Measurements from ENCODE around the gene CARD11.

The CARD11 gene

DNA sequence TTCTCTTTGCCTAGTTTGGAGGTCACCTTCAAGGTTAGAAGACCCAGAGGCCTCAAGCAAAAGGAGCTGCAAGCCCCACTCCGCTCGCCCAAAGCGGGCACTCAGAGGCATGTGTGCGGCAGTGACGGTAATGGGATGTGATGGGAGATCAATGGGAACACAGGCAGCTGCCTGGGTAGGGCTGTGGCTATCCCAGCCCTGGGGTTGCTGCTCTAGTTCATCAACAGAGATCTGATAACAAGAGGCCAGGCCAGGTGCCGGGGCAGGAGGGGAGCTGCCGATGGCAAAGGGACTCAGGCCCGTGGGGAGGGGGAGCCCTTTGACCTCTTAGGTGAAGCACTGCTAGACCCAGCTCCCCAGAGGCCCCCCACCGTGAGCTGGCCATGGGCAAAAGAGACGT is 147.5 kb downstream of the CARD11 start:
- TF ChIP-seq, protein P1, sequence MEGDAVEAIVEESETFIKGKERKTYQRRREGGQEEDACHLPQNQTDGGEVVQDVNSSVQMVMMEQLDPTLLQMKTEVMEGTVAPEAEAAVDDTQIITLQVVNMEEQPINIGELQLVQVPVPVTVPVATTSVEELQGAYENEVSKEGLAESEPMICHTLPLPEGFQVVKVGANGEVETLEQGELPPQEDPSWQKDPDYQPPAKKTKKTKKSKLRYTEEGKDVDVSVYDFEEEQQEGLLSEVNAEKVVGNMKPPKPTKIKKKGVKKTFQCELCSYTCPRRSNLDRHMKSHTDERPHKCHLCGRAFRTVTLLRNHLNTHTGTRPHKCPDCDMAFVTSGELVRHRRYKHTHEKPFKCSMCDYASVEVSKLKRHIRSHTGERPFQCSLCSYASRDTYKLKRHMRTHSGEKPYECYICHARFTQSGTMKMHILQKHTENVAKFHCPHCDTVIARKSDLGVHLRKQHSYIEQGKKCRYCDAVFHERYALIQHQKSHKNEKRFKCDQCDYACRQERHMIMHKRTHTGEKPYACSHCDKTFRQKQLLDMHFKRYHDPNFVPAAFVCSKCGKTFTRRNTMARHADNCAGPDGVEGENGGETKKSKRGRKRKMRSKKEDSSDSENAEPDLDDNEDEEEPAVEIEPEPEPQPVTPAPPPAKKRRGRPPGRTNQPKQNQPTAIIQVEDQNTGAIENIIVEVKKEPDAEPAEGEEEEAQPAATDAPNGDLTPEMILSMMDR (IDR thresholded peaks at IDR 0.05) = no peak

DNA sequence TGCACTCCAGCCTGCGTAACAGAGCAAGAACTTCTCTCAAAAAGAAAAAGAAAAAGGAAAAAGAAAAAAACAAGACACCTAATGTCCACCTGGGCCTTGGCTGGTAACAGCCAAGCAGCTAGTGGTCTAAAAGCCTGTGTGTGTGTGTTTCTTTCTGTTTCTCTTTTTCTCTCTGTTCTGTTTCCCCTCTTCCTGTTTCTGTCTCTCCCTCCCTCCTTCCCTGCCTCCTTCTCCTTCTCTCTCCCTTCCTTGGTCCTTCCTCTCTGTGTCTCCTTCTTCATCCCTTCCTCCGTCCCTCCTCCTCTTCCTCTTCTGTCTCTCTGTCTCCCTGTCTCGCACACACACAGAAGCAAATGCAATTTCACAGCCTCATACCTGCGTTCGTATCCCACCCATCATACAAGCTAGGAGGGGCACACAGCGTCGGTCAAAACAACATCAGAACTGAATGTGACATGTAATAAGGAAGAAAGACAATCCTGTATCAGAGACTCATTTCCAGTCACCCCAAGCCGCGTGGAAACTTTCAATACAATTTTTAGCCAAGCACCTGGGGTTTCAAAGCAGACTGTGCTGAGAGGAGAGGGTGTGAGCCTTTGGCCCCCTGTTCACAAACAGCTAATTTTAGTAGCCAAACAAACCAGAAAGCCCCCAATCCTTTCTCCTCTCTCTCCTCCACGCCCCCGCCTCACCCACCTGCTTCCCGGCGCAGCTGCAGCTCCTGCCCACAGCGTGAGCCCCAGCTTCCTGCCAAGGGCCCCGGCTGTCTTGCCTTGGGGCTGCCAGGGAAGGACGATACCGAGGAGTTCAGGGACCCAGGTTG is 149.3 kb downstream of the CARD11 start:
- TF ChIP-seq, protein P1 (IDR thresholded peaks at IDR 0.05) = no peak

DNA sequence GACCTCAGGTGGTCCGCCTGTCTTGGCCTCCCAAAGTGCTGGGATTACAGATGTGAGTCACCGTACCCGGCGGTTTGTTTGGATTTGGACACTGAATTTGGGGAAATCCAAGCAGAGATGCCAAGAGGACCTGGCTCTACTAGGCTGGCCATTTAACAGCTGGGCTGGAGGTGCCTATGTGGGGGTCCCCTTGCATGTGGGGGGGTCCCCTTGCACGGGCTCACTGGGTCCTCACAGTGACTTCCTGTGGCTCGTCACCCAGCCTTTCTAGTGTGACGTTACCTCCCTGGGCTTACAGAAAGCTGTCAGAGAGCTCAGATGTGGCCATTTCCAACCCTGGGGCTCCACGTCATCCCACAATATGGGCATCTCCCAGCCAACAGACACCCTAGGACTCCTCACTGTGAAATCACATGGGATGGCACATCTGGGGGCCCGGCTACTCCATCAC is 150.2 kb downstream of the CARD11 start:
- TF ChIP-seq, protein P1 (IDR thresholded peaks at IDR 0.05) = no peak

DNA sequence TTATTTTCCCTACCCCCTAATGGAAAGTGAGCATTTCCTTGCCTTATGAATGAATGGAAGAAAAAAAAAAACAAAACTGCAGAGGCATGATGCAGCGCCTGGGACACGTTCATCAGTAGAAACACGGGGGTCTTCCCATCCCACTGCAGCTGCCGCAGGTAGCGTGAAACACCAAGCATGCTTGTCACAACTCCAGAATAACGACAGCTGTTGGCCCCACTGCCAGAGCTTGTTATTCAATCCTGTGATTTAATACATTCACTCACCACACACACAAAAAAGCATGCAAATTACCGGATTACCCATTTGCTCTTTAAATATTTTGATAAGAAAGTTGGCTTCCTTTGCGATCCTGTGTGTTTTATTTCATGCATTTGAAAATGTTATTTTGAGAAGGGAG is 151.1 kb downstream of the CARD11 start:
- TF ChIP-seq, protein P1 (IDR thresholded peaks at IDR 0.05) = no peak

DNA sequence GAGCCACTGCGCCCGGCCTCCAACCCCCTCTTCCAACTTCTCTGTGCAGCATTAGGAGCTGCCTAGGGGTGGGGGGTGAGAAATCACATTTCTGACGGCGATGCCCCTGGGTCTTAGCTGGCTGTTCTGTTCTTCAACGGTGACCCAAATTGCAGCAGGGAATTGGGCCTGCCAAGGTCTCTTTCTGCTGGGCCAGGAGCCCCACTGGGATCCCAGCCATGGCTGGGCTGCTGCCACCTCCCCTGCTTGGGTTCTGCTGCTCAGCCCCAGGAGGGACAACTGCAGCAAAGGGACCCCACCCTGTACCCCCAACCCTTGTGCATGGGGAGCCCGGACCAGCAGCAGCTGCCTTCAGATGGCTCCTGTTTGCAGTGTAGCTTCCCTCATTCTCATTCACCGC is 155.9 kb downstream of the CARD11 start:
- TF ChIP-seq, protein P1 (IDR thresholded peaks at IDR 0.05) = no peak

DNA sequence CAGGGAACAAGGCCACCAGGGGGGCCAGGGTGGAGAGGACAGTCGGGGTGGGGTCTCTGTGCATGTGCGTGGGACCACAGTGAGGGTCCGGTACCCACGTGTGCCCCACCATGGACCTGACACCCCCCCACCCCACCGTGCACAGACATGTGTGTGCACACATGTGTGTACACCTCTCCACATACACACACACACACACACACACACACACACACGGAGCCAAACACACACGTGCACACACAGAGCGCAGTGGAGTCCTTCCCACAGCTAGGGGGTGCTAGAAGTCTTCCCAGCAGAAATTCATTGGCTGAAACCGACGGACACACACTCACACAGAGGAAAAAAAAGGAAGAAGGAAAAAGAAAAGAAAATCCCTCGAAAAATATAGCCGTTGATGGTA is 156.8 kb downstream of the CARD11 start:
- TF ChIP-seq, protein P1 (IDR thresholded peaks at IDR 0.05) = peak; percentile 95

DNA sequence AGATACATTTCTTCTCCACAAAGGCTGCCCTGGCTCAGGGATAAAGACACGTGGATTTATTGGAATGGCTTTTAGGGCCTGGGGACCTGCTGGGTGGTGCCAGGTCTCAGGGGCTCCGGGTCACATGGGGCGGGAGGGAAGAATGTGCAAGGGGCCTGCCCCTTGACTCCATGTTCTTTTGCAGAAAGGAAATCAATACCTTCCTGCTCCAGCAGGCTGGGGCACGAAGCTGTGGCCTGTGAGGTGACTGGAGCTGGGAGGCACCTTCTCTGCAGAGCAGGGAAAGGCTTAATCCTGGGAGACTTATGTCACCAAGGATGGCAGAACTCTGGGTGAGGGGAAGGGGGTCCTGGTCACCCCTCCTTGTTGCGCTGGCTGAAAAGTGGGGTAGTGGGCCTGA is 157.3 kb downstream of the CARD11 start:
- TF ChIP-seq, protein P1 (IDR thresholded peaks at IDR 0.05) = no peak

All from LNCAP (cell line).